A673 (cell line): ENCODE measurements around the gene DISP3. TPM values are rescaled to one million over a fixed set of nuclear protein-coding genes. Genes with fewer than 3 reads are reported as not detected.

ENCODE experiments used
- BruUV-seq: library from RNA; stranded (reverse); fragments of 400-500 nt; replicated peaks from 2 replicates; lab custom pipeline; 2021; lab: Mats Ljungman, UMichigan
- CTCF ChIA-PET: fragments of 300-600 bp; sonication (Branson Sonifier 250); formaldehyde crosslinking; loops from one replicate; lab custom pipeline; 2022; ENCODE audit warnings: antibody characterized with exemption; lab: Charles Lee
- POLR2A ChIA-PET: fragments of 300-600 bp; sonication (Branson Sonifier 250); formaldehyde crosslinking; loops from one replicate; lab custom pipeline; 2022; ENCODE audit warnings: antibody characterized with exemption; ENCODE audit not compliant: low non-redundant PET; lab: Charles Lee
- DNase-seq: peaks from one replicate; pipeline ENCODE4 v3.0.0-alpha.2; 2015; ENCODE audit warnings: low spot score
- H3K27ac ChIP-seq: fragments of 200-600 bp; sonication (generic); 2 replicates; pipeline ENCODE4 v1.5.1; 2016; ENCODE audit warnings: mixed run types, low read depth, mild to moderate bottlenecking, mixed read lengths, antibody characterized with exemption, low read length; ENCODE audit not compliant: poor library complexity, severe bottlenecking
- H3K27me3 ChIP-seq: fragments of 200-600 bp; sonication (generic); replicated peaks from 2 replicates; pipeline ENCODE4 v1.6.1; 2017; ENCODE audit warnings: mixed run types, low read depth, mild to moderate bottlenecking, mixed read lengths, antibody characterized with exemption, low read length; ENCODE audit not compliant: insufficient read depth, poor library complexity
- H3K36me3 ChIP-seq: fragments of 200-600 bp; sonication (generic); 2 replicates; pipeline ENCODE4 v1.6.1; 2016; ENCODE audit warnings: mixed run types, mild to moderate bottlenecking, mixed read lengths, antibody characterized with exemption, low read length; ENCODE audit not compliant: insufficient read depth, poor library complexity, severe bottlenecking
- H3K4me1 ChIP-seq: fragments of 200-600 bp; sonication (generic); 2 replicates; pipeline ENCODE4 v1.6.1; 2017; ENCODE audit warnings: mixed run types, mild to moderate bottlenecking, mixed read lengths, antibody characterized with exemption, low read length; ENCODE audit not compliant: insufficient read depth, poor library complexity, severe bottlenecking
- H3K4me3 ChIP-seq: fragments of 200-600 bp; sonication (generic); 2 replicates; pipeline ENCODE4 v1.5.1; 2016; ENCODE audit warnings: low read depth, mixed run types, mild to moderate bottlenecking, mixed read lengths, low read length; ENCODE audit not compliant: poor library complexity, severe bottlenecking
- H3K9me3 ChIP-seq: fragments of 200-600 bp; sonication (generic); 2 replicates; pipeline ENCODE4 v1.6.1; 2016; ENCODE audit warnings: mixed run types, low read depth, mild to moderate bottlenecking, mixed read lengths, antibody characterized with exemption, low read length; ENCODE audit not compliant: poor library complexity, severe bottlenecking
- CTCF ChIP-seq: fragments of 300-800, 200-600 bp; sonication (generic); conservative IDR thresholded peaks from 2 replicates; pipeline ENCODE4 v1.5.1; 2017; ENCODE audit warnings: low read depth, mild to moderate bottlenecking, antibody characterized with exemption, low read length, moderate library complexity, mixed read lengths
- EZH2 ChIP-seq: fragments of 200-600 bp; sonication (generic); IDR thresholded peaks from 2 replicates; pipeline ENCODE4 v1.6.1; 2017; ENCODE audit warnings: borderline replicate concordance, low read depth, mild to moderate bottlenecking, mixed read lengths, antibody characterized with exemption, low read length; ENCODE audit not compliant: poor library complexity, severe bottlenecking
- intact Hi-C: fragments of 100-400 bp; cut with micrococcal nuclease; formaldehyde crosslinking; loops from one replicate; pipeline ENCODE4 v1.10.0; 2022; ENCODE audit not compliant: unreplicated experiment
- total RNA-seq: library from RNA; stranded (reverse); gene quantifications from 2 replicates; pipeline ENCODE4 v1.2.3, GENCODE V29; 2021

The DISP3 gene
- total RNA-seq, 1 experiment from 2014 or later: 0.49 TPM

GRCh38 chr1:11471473-11471872 lies 7.5 kb upstream of the DISP3 start:
- BruUV-seq: no TSS peak
- peaks cover 50% of the 10 kb centered on the region for H3K27me3 ChIP-seq
- ChIA-PET CTCF (no interaction called here), POLR2A (no interaction called here)
- no peaks in the 10 kb centered on the region for H3K4me1 ChIP-seq
- H3K27ac ChIP-seq: no peak overlapping the region
- H3K4me3 ChIP-seq: no peak overlapping the region
- H3K36me3 ChIP-seq: no peaks in the 10 kb centered on the region
- intact Hi-C loops: no loop called here
- TF ChIP-seq EZH2: no peak
- no peak for TF ChIP-seq CTCF
- H3K9me3 ChIP-seq: no peaks in the 10 kb centered on the region
- no peak for DNase-seq

- no peak overlapping the region for H3K27ac ChIP-seq
- intact Hi-C loops: no loop called here
- no peaks in the 10 kb centered on the region for H3K36me3 ChIP-seq
- ChIA-PET POLR2A (no interaction called here), CTCF (no interaction called here)
- H3K9me3 ChIP-seq: no peaks in the 10 kb centered on the region
- no peak overlapping the region for H3K4me3 ChIP-seq
- BruUV-seq: no TSS peak
- no peak for TF ChIP-seq EZH2
- TF ChIP-seq CTCF: no peak
- no peak for DNase-seq
- no peaks in the 10 kb centered on the region for H3K4me1 ChIP-seq
- peaks cover 44% of the 10 kb centered on the region for H3K27me3 ChIP-seq
These were observed 6.7 kb upstream of the DISP3 start for GRCh38 chr1:11472284-11472683.

GRCh38 chr1:11472741-11473140 lies 6.2 kb upstream of the DISP3 start:
- Histone ChIP-seq H3K27me3 (peaks cover 44% of the 10 kb centered on the region), H3K9me3 (no peaks in the 10 kb centered on the region), H3K4me3 (no peak overlapping the region), H3K36me3 (no peaks in the 10 kb centered on the region), H3K27ac (no peak overlapping the region), H3K4me1 (no peaks in the 10 kb centered on the region)
- intact Hi-C loops: no loop called here
- DNase-seq: no peak
- ChIA-PET POLR2A (no interaction called here), CTCF (no interaction called here)
- no peak for TF ChIP-seq CTCF
- TF ChIP-seq EZH2: no peak
- no TSS peak for BruUV-seq
